OCI-LY3 (cell line): Measurements from ENCODE around the gene ECM2.
A peak's percentile ranks its signal among the peaks of the same experiment; 100 is the strongest.

Source experiments
- H2AFZ ChIP-seq: fragments of 200-600, 300-600 bp; shearing (Covaris generic); 2 replicates; pipeline ENCODE4 v1.6.0; 2014; ENCODE audit warnings: antibody characterized with exemption, low read depth, low read length
- H3K27ac ChIP-seq: fragments of 200-600, 300-600 bp; sonication (generic); 2 replicates; pipeline ENCODE4 v1.5.1; 2014; ENCODE audit warnings: mild to moderate bottlenecking, low read length, moderate library complexity, mixed read lengths
- H3K27me3 ChIP-seq: fragments of 200-600, 300-600 bp; sonication (generic); 2 replicates; pipeline ENCODE4 v1.6.1; 2014; ENCODE audit warnings: low read depth, low read length, mixed read lengths
- H3K36me3 ChIP-seq: fragments of 200-600, 300-600 bp; sonication (generic); replicated peaks from 2 replicates; pipeline ENCODE3; 2014; ENCODE audit warnings: low read depth, low read length, mixed read lengths
- H3K4me1 ChIP-seq: fragments of 300-600, 200-600 bp; sonication (generic); 2 replicates; pipeline ENCODE4 v1.6.1; 2014; ENCODE audit warnings: low read length, mixed read lengths
- H3K4me2 ChIP-seq: fragments of 200-600, 300-600 bp; sonication (generic); 2 replicates; pipeline ENCODE4 v1.6.1; 2014; ENCODE audit warnings: low read length, mixed read lengths
- H3K4me3 ChIP-seq: fragments of 300-600, 200-600 bp; sonication (generic); 2 replicates; pipeline ENCODE4 v1.5.1; 2014; ENCODE audit warnings: antibody characterized with exemption, mild to moderate bottlenecking, low read length, moderate library complexity
- H3K79me2 ChIP-seq: fragments of 300-600, 200-600 bp; shearing (Covaris generic); 2 replicates; pipeline ENCODE4 v1.6.1; 2014; ENCODE audit warnings: mild to moderate bottlenecking, low read length, mixed read lengths
- H3K9ac ChIP-seq: fragments of 300-600, 200-600 bp; shearing (Covaris generic); 2 replicates; pipeline ENCODE4 v1.6.0; 2014; ENCODE audit warnings: mild to moderate bottlenecking, low read length, moderate library complexity
- H3K9me3 ChIP-seq: fragments of 200-600, 300-600 bp; shearing (Covaris generic); 2 replicates; pipeline ENCODE4 v1.6.1; 2014; ENCODE audit warnings: low read length, mixed read lengths; ENCODE audit not compliant: insufficient read depth
- H4K20me1 ChIP-seq: fragments of 200-600, 300-600 bp; sonication (generic); 2 replicates; pipeline ENCODE4 v1.6.1; 2016; ENCODE audit warnings: low read length, mixed read lengths; ENCODE audit not compliant: insufficient read depth
- EZH2phosphoT487 ChIP-seq: fragments of 200-600 bp; shearing (Covaris generic); IDR thresholded peaks from 2 replicates; pipeline ENCODE4 v1.6.1; 2018; ENCODE audit warnings: antibody characterized with exemption, mixed run types, low read depth
- TF ChIP-seq, protein P1 (sequence below): fragments of 200-600, 300-600 bp; sonication (generic); IDR thresholded peaks from 2 replicates; pipeline ENCODE4 v1.5.1; 2014; ENCODE audit warnings: antibody characterized with exemption, low read length, low read depth

Gene ECM2

DNA sequence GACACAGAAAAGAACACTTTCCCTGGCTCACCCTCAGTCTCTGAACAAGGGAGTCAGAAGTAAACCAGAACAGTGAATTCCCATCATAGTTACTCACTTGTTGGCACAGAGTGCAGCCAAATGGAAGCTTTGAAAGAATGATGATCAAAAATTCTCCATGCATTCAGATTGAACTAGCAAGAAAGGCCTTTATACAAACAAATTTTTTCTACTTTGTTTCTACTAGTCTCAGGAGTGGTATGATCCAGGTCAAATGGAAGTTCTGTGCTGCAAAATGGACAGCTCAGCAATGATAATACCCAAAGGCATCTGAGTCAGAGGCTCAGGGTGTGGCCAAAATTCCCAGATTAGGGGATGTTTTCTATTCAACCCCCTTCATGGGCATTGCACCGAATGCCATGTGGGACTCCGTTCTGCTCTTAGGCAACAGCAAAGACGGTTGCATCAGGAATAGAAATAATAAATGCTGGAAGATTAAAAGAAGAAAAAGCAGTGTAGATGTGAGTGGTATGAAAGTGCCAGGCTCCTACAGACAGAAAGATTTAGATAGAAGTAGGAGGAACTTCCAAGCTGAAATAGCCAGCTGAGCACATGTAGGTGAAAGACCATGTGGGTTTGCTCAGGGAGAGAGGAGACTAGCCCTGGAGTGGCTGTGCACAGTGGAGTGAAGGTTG is 29.5 kb downstream of the ECM2 start:
- Histone ChIP-seq H3K4me1 (peaks cover 7% of the 10 kb centered on the region), H4K20me1 (no peaks in the 10 kb centered on the region), H3K36me3 (no peaks in the 10 kb centered on the region), H3K9ac (no peak overlapping the region), H3K9me3 (no peaks in the 10 kb centered on the region), H3K4me3 (no peak overlapping the region), H3K27ac (no peak overlapping the region), H3K27me3 (no peaks in the 10 kb centered on the region), H3K4me2 (no peak overlapping the region), H2AFZ (no peak overlapping the region), H3K79me2 (no peaks in the 10 kb centered on the region)
- TF ChIP-seq, protein P1, sequence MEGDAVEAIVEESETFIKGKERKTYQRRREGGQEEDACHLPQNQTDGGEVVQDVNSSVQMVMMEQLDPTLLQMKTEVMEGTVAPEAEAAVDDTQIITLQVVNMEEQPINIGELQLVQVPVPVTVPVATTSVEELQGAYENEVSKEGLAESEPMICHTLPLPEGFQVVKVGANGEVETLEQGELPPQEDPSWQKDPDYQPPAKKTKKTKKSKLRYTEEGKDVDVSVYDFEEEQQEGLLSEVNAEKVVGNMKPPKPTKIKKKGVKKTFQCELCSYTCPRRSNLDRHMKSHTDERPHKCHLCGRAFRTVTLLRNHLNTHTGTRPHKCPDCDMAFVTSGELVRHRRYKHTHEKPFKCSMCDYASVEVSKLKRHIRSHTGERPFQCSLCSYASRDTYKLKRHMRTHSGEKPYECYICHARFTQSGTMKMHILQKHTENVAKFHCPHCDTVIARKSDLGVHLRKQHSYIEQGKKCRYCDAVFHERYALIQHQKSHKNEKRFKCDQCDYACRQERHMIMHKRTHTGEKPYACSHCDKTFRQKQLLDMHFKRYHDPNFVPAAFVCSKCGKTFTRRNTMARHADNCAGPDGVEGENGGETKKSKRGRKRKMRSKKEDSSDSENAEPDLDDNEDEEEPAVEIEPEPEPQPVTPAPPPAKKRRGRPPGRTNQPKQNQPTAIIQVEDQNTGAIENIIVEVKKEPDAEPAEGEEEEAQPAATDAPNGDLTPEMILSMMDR = no peak
- no peak for TF ChIP-seq EZH2phosphoT487

DNA sequence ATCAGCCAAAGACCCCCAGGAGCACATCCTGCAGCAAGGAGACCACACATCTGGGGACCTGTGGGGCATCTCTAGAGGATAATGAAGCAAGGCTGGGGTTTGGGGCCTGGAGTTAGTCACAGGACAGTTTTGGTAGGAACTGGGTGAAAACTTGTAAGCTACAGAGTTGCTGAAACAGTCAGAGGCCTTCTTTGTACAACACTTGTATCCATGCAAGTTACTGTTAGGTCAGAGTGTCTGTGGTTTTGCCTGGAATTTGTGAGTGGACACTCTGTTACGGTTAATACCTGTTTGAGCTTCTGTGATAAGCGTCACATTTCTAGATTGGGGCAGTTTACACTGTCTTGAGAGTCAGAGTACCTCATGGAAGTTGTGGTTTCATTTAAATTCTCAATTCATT is 30.9 kb downstream of the ECM2 start:
- Histone ChIP-seq H3K4me1 (no peaks in the 10 kb centered on the region), H4K20me1 (no peaks in the 10 kb centered on the region), H3K9me3 (no peaks in the 10 kb centered on the region), H3K27ac (no peak overlapping the region), H3K27me3 (no peaks in the 10 kb centered on the region), H3K9ac (no peak overlapping the region), H2AFZ (no peak overlapping the region), H3K4me3 (no peak overlapping the region), H3K36me3 (no peaks in the 10 kb centered on the region), H3K4me2 (no peak overlapping the region), H3K79me2 (no peaks in the 10 kb centered on the region)
- TF ChIP-seq, protein P1 = no peak
- TF ChIP-seq EZH2phosphoT487 = no peak

- TF ChIP-seq, protein P1 = no peak
- TF ChIP-seq EZH2phosphoT487 = no peak
- H2AFZ ChIP-seq = no peak overlapping the region
- no peaks in the 10 kb centered on the region for H3K4me1 ChIP-seq
- H3K36me3 ChIP-seq = no peaks in the 10 kb centered on the region
- no peak overlapping the region for H3K27ac ChIP-seq
- no peak overlapping the region for H3K4me2 ChIP-seq
- no peaks in the 10 kb centered on the region for H3K79me2 ChIP-seq
- no peak overlapping the region for H3K4me3 ChIP-seq
- H3K9ac ChIP-seq = no peak overlapping the region
- H3K27me3 ChIP-seq = no peaks in the 10 kb centered on the region
- H4K20me1 ChIP-seq = no peaks in the 10 kb centered on the region
- H3K9me3 ChIP-seq = no peaks in the 10 kb centered on the region
These were observed 32.6 kb downstream of the ECM2 start for GRCh38 chr9:92503156-92503555.

- Histone ChIP-seq H3K4me3 (no peak overlapping the region), H2AFZ (no peak overlapping the region)
These were observed 34.0 kb downstream of the ECM2 start for GRCh38 chr9:92501671-92502393.

More at GRCh38 chr9:92501671-92502393, 34.0 kb downstream of the ECM2 start:
- Histone ChIP-seq H3K4me1 (no peaks in the 10 kb centered on the region), H3K79me2 (no peaks in the 10 kb centered on the region), H3K36me3 (no peaks in the 10 kb centered on the region), H3K9ac (no peak overlapping the region), H3K9me3 (no peaks in the 10 kb centered on the region), H3K27me3 (no peaks in the 10 kb centered on the region), H3K4me2 (no peak overlapping the region), H4K20me1 (no peaks in the 10 kb centered on the region), H3K27ac (no peak overlapping the region)
- TF ChIP-seq, protein P1 = peak; percentile 66
- no peak for TF ChIP-seq EZH2phosphoT487
